ENCODE measurements around the gene P3H2.
"Not testable (repeated sequence)": the region's sequence is repeated elsewhere in the genome, so short reads cannot be mapped to it uniquely, and the experiment has no call there.

Gene P3H2

GRCh38 chr3:190149830-190150619 lies 29.3 kb upstream of the P3H2 start:
- H3K36me3 ChIP-seq (ENCODE audit: control insufficient read depth, insufficient read depth, low read length); H3K9me3 ChIP-seq (ENCODE audit: control insufficient read depth, low read length); H3K4me3 ChIP-seq (ENCODE audit: low read length); H3K4me1 ChIP-seq (ENCODE audit: control insufficient read depth, insufficient read depth, low read length); H3K9ac ChIP-seq (ENCODE audit: low read length); H3K27me3 ChIP-seq (ENCODE audit: control insufficient read depth, insufficient read depth, low read length): not testable (repeated sequence)

- H3K4me1 ChIP-seq (ENCODE audit: control insufficient read depth, insufficient read depth, low read length); H3K36me3 ChIP-seq (ENCODE audit: control insufficient read depth, insufficient read depth, low read length): not testable (repeated sequence)
Measured at GRCh38 chr3:190144793-190145192, 24.1 kb upstream of the P3H2 start.

GRCh38 chr3:190142041-190142440 lies 21.3 kb upstream of the P3H2 start:
- no peaks in the 10 kb centered on the region for H3K36me3 ChIP-seq (ENCODE audit: control insufficient read depth, insufficient read depth, low read length)
- H3K9me3 ChIP-seq (ENCODE audit: control insufficient read depth, low read length) = no peaks in the 10 kb centered on the region
- no peak overlapping the region for H3K9ac ChIP-seq (ENCODE audit: low read length)
- no peak overlapping the region for H3K4me3 ChIP-seq (ENCODE audit: low read length)
- H3K4me1 ChIP-seq (ENCODE audit: control insufficient read depth, insufficient read depth, low read length) = no peaks in the 10 kb centered on the region
- no peaks in the 10 kb centered on the region for H3K27me3 ChIP-seq (ENCODE audit: control insufficient read depth, insufficient read depth, low read length)

More at GRCh38 chr3:190144793-190145192, 24.1 kb upstream of the P3H2 start:
- not testable (repeated sequence) for H3K27me3 ChIP-seq (ENCODE audit: control insufficient read depth, insufficient read depth, low read length); H3K9ac ChIP-seq (ENCODE audit: low read length); H3K4me3 ChIP-seq (ENCODE audit: low read length); H3K9me3 ChIP-seq (ENCODE audit: control insufficient read depth, low read length)

GRCh38 chr3:190139365-190139764 lies 18.7 kb upstream of the P3H2 start:
- Histone ChIP-seq H3K4me3 (ENCODE audit: low read length) (no peak overlapping the region), H3K27me3 (ENCODE audit: control insufficient read depth, insufficient read depth, low read length) (no peaks in the 10 kb centered on the region), H3K9ac (ENCODE audit: low read length) (no peak overlapping the region), H3K36me3 (ENCODE audit: control insufficient read depth, insufficient read depth, low read length) (no peaks in the 10 kb centered on the region), H3K9me3 (ENCODE audit: control insufficient read depth, low read length) (no peaks in the 10 kb centered on the region), H3K4me1 (ENCODE audit: control insufficient read depth, insufficient read depth, low read length) (no peaks in the 10 kb centered on the region)

- no peaks in the 10 kb centered on the region for H3K9me3 ChIP-seq (ENCODE audit: control insufficient read depth, low read length)
- H3K36me3 ChIP-seq (ENCODE audit: control insufficient read depth, insufficient read depth, low read length) = no peaks in the 10 kb centered on the region
- H3K4me1 ChIP-seq (ENCODE audit: control insufficient read depth, insufficient read depth, low read length) = peaks cover 21% of the 10 kb centered on the region
- H3K4me3 ChIP-seq (ENCODE audit: low read length) = no peak overlapping the region
- no peaks in the 10 kb centered on the region for H3K27me3 ChIP-seq (ENCODE audit: control insufficient read depth, insufficient read depth, low read length)
- no peak overlapping the region for H3K9ac ChIP-seq (ENCODE audit: low read length)
Measured at GRCh38 chr3:190132371-190132770, 11.7 kb upstream of the P3H2 start.

GRCh38 chr3:190131329-190131728 lies 10.6 kb upstream of the P3H2 start:
- H3K4me1 ChIP-seq (ENCODE audit: control insufficient read depth, insufficient read depth, low read length) = peaks cover 28% of the 10 kb centered on the region
- no peaks in the 10 kb centered on the region for H3K36me3 ChIP-seq (ENCODE audit: control insufficient read depth, insufficient read depth, low read length)
- H3K9me3 ChIP-seq (ENCODE audit: control insufficient read depth, low read length) = no peaks in the 10 kb centered on the region
- no peaks in the 10 kb centered on the region for H3K27me3 ChIP-seq (ENCODE audit: control insufficient read depth, insufficient read depth, low read length)
- H3K9ac ChIP-seq (ENCODE audit: low read length) = no peak overlapping the region
- no peak overlapping the region for H3K4me3 ChIP-seq (ENCODE audit: low read length)

GRCh38 chr3:190130696-190131095 lies 10.0 kb upstream of the P3H2 start:
- Histone ChIP-seq H3K9ac (ENCODE audit: low read length) (no peak overlapping the region), H3K4me1 (ENCODE audit: control insufficient read depth, insufficient read depth, low read length) (peaks cover 30% of the 10 kb centered on the region), H3K36me3 (ENCODE audit: control insufficient read depth, insufficient read depth, low read length) (no peaks in the 10 kb centered on the region), H3K9me3 (ENCODE audit: control insufficient read depth, low read length) (no peaks in the 10 kb centered on the region), H3K27me3 (ENCODE audit: control insufficient read depth, insufficient read depth, low read length) (no peaks in the 10 kb centered on the region), H3K4me3 (ENCODE audit: low read length) (no peak overlapping the region)

GRCh38 chr3:190130037-190130436 lies 9.3 kb upstream of the P3H2 start:
- Histone ChIP-seq H3K9me3 (ENCODE audit: control insufficient read depth, low read length) (no peaks in the 10 kb centered on the region), H3K36me3 (ENCODE audit: control insufficient read depth, insufficient read depth, low read length) (no peaks in the 10 kb centered on the region), H3K4me3 (ENCODE audit: low read length) (no peak overlapping the region), H3K27me3 (ENCODE audit: control insufficient read depth, insufficient read depth, low read length) (no peaks in the 10 kb centered on the region), H3K4me1 (ENCODE audit: control insufficient read depth, insufficient read depth, low read length) (peaks cover 30% of the 10 kb centered on the region), H3K9ac (ENCODE audit: low read length) (no peak overlapping the region)

- no peaks in the 10 kb centered on the region for H3K27me3 ChIP-seq (ENCODE audit: control insufficient read depth, insufficient read depth, low read length)
- no peak overlapping the region for H3K4me3 ChIP-seq (ENCODE audit: low read length)
- no peaks in the 10 kb centered on the region for H3K36me3 ChIP-seq (ENCODE audit: control insufficient read depth, insufficient read depth, low read length)
- peaks cover 30% of the 10 kb centered on the region for H3K4me1 ChIP-seq (ENCODE audit: control insufficient read depth, insufficient read depth, low read length)
- H3K9me3 ChIP-seq (ENCODE audit: control insufficient read depth, low read length) = no peaks in the 10 kb centered on the region
- H3K9ac ChIP-seq (ENCODE audit: low read length) = no peak overlapping the region
Measured at GRCh38 chr3:190127797-190128196, 7.1 kb upstream of the P3H2 start.

GRCh38 chr3:190127195-190127594 lies 6.5 kb upstream of the P3H2 start:
- H3K9me3 ChIP-seq (ENCODE audit: control insufficient read depth, low read length) = no peaks in the 10 kb centered on the region
- H3K4me3 ChIP-seq (ENCODE audit: low read length) = no peak overlapping the region
- peaks cover 30% of the 10 kb centered on the region for H3K4me1 ChIP-seq (ENCODE audit: control insufficient read depth, insufficient read depth, low read length)
- H3K36me3 ChIP-seq (ENCODE audit: control insufficient read depth, insufficient read depth, low read length) = no peaks in the 10 kb centered on the region
- no peaks in the 10 kb centered on the region for H3K27me3 ChIP-seq (ENCODE audit: control insufficient read depth, insufficient read depth, low read length)
- H3K9ac ChIP-seq (ENCODE audit: low read length) = no peak overlapping the region

- H3K27me3 ChIP-seq (ENCODE audit: control insufficient read depth, insufficient read depth, low read length) = no peaks in the 10 kb centered on the region
- no peaks in the 10 kb centered on the region for H3K9me3 ChIP-seq (ENCODE audit: control insufficient read depth, low read length)
- H3K36me3 ChIP-seq (ENCODE audit: control insufficient read depth, insufficient read depth, low read length) = no peaks in the 10 kb centered on the region
- peaks cover 28% of the 10 kb centered on the region for H3K4me1 ChIP-seq (ENCODE audit: control insufficient read depth, insufficient read depth, low read length)
- H3K4me3 ChIP-seq (ENCODE audit: low read length) = no peak overlapping the region
- H3K9ac ChIP-seq (ENCODE audit: low read length) = no peak overlapping the region
Measured at GRCh38 chr3:190125436-190126068, 4.9 kb upstream of the P3H2 start.

- H3K27me3 ChIP-seq (ENCODE audit: control insufficient read depth, insufficient read depth, low read length) = no peaks in the 10 kb centered on the region
- H3K9me3 ChIP-seq (ENCODE audit: control insufficient read depth, low read length) = no peaks in the 10 kb centered on the region
- no peaks in the 10 kb centered on the region for H3K36me3 ChIP-seq (ENCODE audit: control insufficient read depth, insufficient read depth, low read length)
- no peak overlapping the region for H3K4me3 ChIP-seq (ENCODE audit: low read length)
- H3K4me1 ChIP-seq (ENCODE audit: control insufficient read depth, insufficient read depth, low read length) = peaks cover 25% of the 10 kb centered on the region
- H3K9ac ChIP-seq (ENCODE audit: low read length) = no peak overlapping the region
Measured at GRCh38 chr3:190124067-190124466, 3.4 kb upstream of the P3H2 start.

All from mucosa of stomach (tissue), 1 donor.